Natural killer cell (primary cell): Measurements from ENCODE around the gene DAB2IP. TPM values are rescaled to one million over a fixed set of nuclear protein-coding genes. Genes with fewer than 3 reads are reported as not detected.

Experiments used
- ATAC-seq, 3 donors: fragments of 150-1000 bp in 2 of 3; fragments of 200-7000 bp in 1 of 3; cut with Tn5 transposase; 1 replicate in 1 of 3; 2 replicates in 2 of 3; pipeline ENCODE4 v1.10.0; 2021; ENCODE audit warnings: mild to moderate bottlenecking in 2 of 3, moderate library complexity in 2 of 3
- DNase-seq, 2 donors: peaks; one replicate each; pipeline versions ENCODE4 v3.0.0 to v3.0.0-alpha.2; 2013 to 2021; ENCODE audit warnings: mixed read lengths in 1 of 2
- H3K27ac ChIP-seq: one replicate; pipeline ENCODE4 v1.5.1; 2013; ENCODE audit warnings: mild to moderate bottlenecking, low read length
- H3K27me3 ChIP-seq: one replicate; pipeline ENCODE4 v1.6.1; 2013; ENCODE audit warnings: low read length; ENCODE audit not compliant: control insufficient read depth, insufficient read depth
- H3K36me3 ChIP-seq: one replicate; pipeline ENCODE4 v1.6.1; 2013; ENCODE audit warnings: low read length; ENCODE audit not compliant: control insufficient read depth, insufficient read depth
- H3K4me1 ChIP-seq: one replicate; pipeline ENCODE4 v1.6.1; 2013; ENCODE audit warnings: low read length; ENCODE audit not compliant: control insufficient read depth, insufficient read depth
- H3K4me3 ChIP-seq: one replicate; pipeline ENCODE4 v1.5.1; 2013; ENCODE audit warnings: low read length
- H3K9me3 ChIP-seq: one replicate; pipeline ENCODE4 v1.6.1; 2013; ENCODE audit warnings: low read length; ENCODE audit not compliant: control insufficient read depth, insufficient read depth
- H3K27ac Mint-ChIP-seq, 2 donors: one replicate each; pipeline ENCODE4 v1.8.0; 2022; ENCODE audit warnings: mild to moderate bottlenecking in 2 of 2, mixed read lengths in 2 of 2, moderate library complexity in 1 of 2
- H3K27me3 Mint-ChIP-seq, 2 donors: one replicate each; pipeline ENCODE4 v1.8.0; 2022; ENCODE audit warnings: low read depth in 2 of 2, mixed read lengths in 2 of 2
- H3K36me3 Mint-ChIP-seq: one replicate; pipeline ENCODE4 v1.8.0; 2022; ENCODE audit warnings: mixed read lengths
- H3K4me1 Mint-ChIP-seq, 2 donors: one replicate each; pipeline ENCODE4 v1.8.0; 2022; ENCODE audit warnings: mixed read lengths in 2 of 2
- H3K4me3 Mint-ChIP-seq: one replicate; pipeline ENCODE4 v1.8.0; 2022; ENCODE audit warnings: mild to moderate bottlenecking, moderate library complexity, mixed read lengths
- H3K9me3 Mint-ChIP-seq, 2 donors: one replicate each; pipeline ENCODE4 v1.8.0; 2022; ENCODE audit warnings: mixed read lengths in 2 of 2
- WGBS: methylation state at CpG from one replicate; pipeline ENCODE4 v1.1.7; 2013; ENCODE audit warnings: missing lambda C conversion rate; ENCODE audit not compliant: insufficient coverage; 5-methylcytosine and 5-hydroxymethylcytosine counted together
- intact Hi-C: fragments of 100-400 bp; cut with micrococcal nuclease; formaldehyde crosslinking; loops from one replicate; pipeline ENCODE4 v1.14.2; 2022
- total RNA-seq, 4 donors: library from RNA; stranded (reverse); fragments of 120-200 nt in 1 of 4; gene quantifications; one replicate each; pipeline versions ENCODE4 v1.2.3 to v1.2.4, GENCODE V29; 2013 to 2022
- TF ChIP-seq, protein P1 (sequence below): fragments of 200-600 bp; IDR thresholded peaks from one replicate; pipeline ENCODE4 v1.8.0; 2022; ENCODE audit warnings: antibody characterized with exemption

DAB2IP gene
- total RNA-seq, 3 donors from 2014 or later (not counting 1 experiment from before 2014, with no cell fraction given) = 0.19 to 2.5 TPM; not detected in 1

DNA sequence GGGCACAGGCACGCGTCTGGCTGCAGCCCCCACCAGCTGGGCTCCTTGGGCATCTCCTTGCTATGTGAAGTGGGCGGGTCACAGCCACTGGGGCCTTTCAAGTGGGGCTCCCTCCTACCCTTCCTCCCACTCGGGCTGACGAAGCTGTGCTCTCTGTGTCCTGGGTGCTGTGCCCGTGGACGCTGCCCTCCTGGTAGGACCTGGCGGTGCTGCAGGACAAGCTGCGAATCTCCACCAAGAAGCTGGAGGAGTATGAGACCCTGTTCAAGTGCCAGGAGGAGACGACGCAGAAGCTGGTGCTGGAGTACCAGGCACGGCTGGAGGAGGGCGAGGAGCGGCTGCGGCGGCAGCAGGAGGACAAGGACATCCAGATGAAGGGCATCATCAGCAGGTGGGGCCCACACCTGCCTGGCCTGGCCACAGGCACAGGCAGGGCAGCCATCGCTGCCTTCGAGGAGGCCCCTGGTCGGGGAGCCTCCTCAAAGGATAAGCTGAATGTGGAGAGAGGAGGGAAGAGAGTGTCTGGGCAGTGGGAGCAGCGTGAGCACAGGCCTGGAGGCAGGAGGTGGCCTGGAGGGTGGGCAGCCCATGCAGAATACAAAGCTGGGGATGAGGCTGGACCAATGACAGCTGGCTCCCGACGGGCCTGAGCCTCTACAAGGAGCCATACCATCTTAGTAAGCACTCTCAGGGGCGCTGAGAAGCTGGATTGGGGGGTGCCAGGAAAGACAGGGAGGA, 124.7 kb downstream of the DAB2IP start:
- H3K9me3 Mint-ChIP-seq = no peaks in the 10 kb centered on the region
- H3K4me1 Mint-ChIP-seq = no peaks in the 10 kb centered on the region
- TF ChIP-seq, protein P1, sequence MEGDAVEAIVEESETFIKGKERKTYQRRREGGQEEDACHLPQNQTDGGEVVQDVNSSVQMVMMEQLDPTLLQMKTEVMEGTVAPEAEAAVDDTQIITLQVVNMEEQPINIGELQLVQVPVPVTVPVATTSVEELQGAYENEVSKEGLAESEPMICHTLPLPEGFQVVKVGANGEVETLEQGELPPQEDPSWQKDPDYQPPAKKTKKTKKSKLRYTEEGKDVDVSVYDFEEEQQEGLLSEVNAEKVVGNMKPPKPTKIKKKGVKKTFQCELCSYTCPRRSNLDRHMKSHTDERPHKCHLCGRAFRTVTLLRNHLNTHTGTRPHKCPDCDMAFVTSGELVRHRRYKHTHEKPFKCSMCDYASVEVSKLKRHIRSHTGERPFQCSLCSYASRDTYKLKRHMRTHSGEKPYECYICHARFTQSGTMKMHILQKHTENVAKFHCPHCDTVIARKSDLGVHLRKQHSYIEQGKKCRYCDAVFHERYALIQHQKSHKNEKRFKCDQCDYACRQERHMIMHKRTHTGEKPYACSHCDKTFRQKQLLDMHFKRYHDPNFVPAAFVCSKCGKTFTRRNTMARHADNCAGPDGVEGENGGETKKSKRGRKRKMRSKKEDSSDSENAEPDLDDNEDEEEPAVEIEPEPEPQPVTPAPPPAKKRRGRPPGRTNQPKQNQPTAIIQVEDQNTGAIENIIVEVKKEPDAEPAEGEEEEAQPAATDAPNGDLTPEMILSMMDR = no peak
- Histone ChIP-seq H3K27ac (no peak overlapping the region), H3K27me3 (no peaks in the 10 kb centered on the region), H3K4me1 (no peaks in the 10 kb centered on the region), H3K36me3 (no peaks in the 10 kb centered on the region), H3K9me3 (no peaks in the 10 kb centered on the region), H3K4me3 (no peak overlapping the region)
- DNase-seq (no peak), ATAC-seq (no peak)
- peaks cover 0 to 8% of the 10 kb centered on the region in 2 donors for H3K27me3 Mint-ChIP-seq
- 94% methylated on average over 23 of the region's 23 CpGs for WGBS
- no peak overlapping the region for H3K4me3 Mint-ChIP-seq
- intact Hi-C loops = no loop called here
- H3K36me3 Mint-ChIP-seq = no peaks in the 10 kb centered on the region
- H3K27ac Mint-ChIP-seq = no peak overlapping the region

DNA sequence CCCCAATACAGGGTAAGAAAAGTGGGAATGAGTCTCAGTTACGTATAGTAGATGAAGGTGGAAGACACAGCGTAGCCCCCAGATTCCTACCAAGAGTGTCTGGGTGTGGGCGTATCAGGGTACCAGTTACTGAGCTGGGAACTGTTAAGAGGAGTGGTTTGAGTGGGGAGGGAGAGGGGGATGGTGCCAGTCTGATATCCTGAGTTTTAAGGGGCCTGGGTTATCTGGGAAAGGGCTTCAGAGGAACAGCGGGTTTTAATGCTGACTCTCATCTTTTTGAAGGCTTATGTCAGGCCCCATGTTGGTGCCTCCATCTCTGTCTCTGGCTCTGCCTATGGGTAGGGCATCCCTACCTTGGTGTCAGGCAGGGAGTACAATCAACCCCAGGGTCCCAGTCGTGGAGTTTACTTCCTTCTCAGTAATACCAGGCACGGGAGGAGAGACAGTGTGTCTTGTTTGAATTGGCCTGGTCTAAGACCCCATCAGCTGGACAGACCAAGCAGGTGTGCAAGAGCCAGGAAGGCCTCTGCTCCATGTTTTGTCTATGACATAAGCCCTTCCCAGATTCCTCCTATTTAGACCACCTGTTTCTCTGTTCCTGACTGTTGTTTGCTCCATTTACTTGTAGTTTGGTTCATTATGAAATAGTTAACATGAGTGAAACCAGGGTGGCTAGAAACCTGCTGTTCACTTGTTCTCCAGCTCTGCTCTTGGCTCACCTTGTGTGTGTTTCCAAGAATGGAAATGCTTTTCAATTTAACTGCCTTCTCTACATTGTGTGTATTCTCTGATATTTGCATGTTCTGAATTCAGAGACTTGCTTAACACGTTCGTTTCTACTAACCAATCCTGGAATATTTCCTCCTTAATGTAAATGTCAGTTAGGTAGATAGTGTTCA, 125.6 kb downstream of the DAB2IP start:
- no peaks in the 10 kb centered on the region for H3K36me3 ChIP-seq
- H3K4me1 ChIP-seq = no peaks in the 10 kb centered on the region
- no peak for DNase-seq
- no peaks in the 10 kb centered on the region for H3K36me3 Mint-ChIP-seq
- no peak for ATAC-seq
- H3K27ac Mint-ChIP-seq = no peak overlapping the region
- H3K9me3 Mint-ChIP-seq = no peaks in the 10 kb centered on the region
- intact Hi-C loops = no loop called here
- H3K4me3 Mint-ChIP-seq = no peak overlapping the region
- peaks cover 0 to 8% of the 10 kb centered on the region in 2 donors for H3K27me3 Mint-ChIP-seq
- TF ChIP-seq, protein P1 = no peak
- H3K27me3 ChIP-seq = no peaks in the 10 kb centered on the region
- H3K27ac ChIP-seq = no peak overlapping the region
- H3K9me3 ChIP-seq = no peaks in the 10 kb centered on the region
- H3K4me1 Mint-ChIP-seq = no peaks in the 10 kb centered on the region
- WGBS = 93% methylated on average over 6 of the region's 8 CpGs
- H3K4me3 ChIP-seq = no peak overlapping the region

GRCh38 chr9:121778252-121779225, 127.1 kb downstream of the DAB2IP start:
- no peak overlapping the region for H3K27ac Mint-ChIP-seq
- H3K27ac ChIP-seq = no peak overlapping the region
- no peaks in the 10 kb centered on the region for H3K9me3 Mint-ChIP-seq
- no peak overlapping the region for H3K4me3 Mint-ChIP-seq
- no peak for ATAC-seq
- H3K36me3 ChIP-seq = no peaks in the 10 kb centered on the region
- no peaks in the 10 kb centered on the region for H3K9me3 ChIP-seq
- H3K4me3 ChIP-seq = no peak overlapping the region
- TF ChIP-seq, protein P1 = no peak
- intact Hi-C loops = no loop called here
- no peak for DNase-seq
- WGBS = 97% methylated on average over 2 of the region's 4 CpGs
- H3K36me3 Mint-ChIP-seq = no peaks in the 10 kb centered on the region
- H3K4me1 ChIP-seq = no peaks in the 10 kb centered on the region
- H3K4me1 Mint-ChIP-seq = no peaks in the 10 kb centered on the region
- peaks cover 0 to 8% of the 10 kb centered on the region in 2 donors for H3K27me3 Mint-ChIP-seq
- no peaks in the 10 kb centered on the region for H3K27me3 ChIP-seq
